Hematopoietic multipotent progenitor cell treated with erythropoietin and hydrocortisone succinate and interleukin-3 and kit ligand, for 8 days (in vitro differentiated cells): Measurements from ENCODE around the gene YPEL2.
"Not testable (repeated sequence)": the region's sequence is repeated elsewhere in the genome, so short reads cannot be mapped to it uniquely, and the experiment has no call there.

Experiments used
- DNase-seq: peaks from one replicate; pipeline ENCODE4 v3.0.0-alpha.2; 2015

YPEL2 gene

GRCh38 chr17:59378675-59379074 is 47.2 kb downstream of the YPEL2 start:
- no peak for DNase-seq

GRCh38 chr17:59380474-59380873 is 49.0 kb downstream of the YPEL2 start:
- no peak for DNase-seq

- no peak for DNase-seq
Measured at GRCh38 chr17:59381716-59382570, 50.5 kb downstream of the YPEL2 start.

GRCh38 chr17:59383893-59384292 is 52.4 kb downstream of the YPEL2 start:
- DNase-seq: no peak

- DNase-seq: no peak
Measured at GRCh38 chr17:59387351-59388068, 56.1 kb downstream of the YPEL2 start.

- DNase-seq: no peak
Measured at GRCh38 chr17:59388069-59388556, 56.7 kb downstream of the YPEL2 start.

- no peak for DNase-seq
Measured at GRCh38 chr17:59389066-59389465, 57.6 kb downstream of the YPEL2 start.

GRCh38 chr17:59391021-59391420 is 59.6 kb downstream of the YPEL2 start:
- no peak for DNase-seq

GRCh38 chr17:59392973-59393679 is 61.7 kb downstream of the YPEL2 start:
- no peak for DNase-seq

GRCh38 chr17:59393742-59394410 is 62.4 kb downstream of the YPEL2 start:
- DNase-seq: not testable (repeated sequence)

GRCh38 chr17:59396134-59396826 is 64.8 kb downstream of the YPEL2 start:
- no peak for DNase-seq

GRCh38 chr17:59397316-59398073 is 66.0 kb downstream of the YPEL2 start:
- no peak for DNase-seq

- DNase-seq: no peak
Measured at GRCh38 chr17:59399914-59400313, 68.5 kb downstream of the YPEL2 start.

GRCh38 chr17:59400858-59401257 is 69.4 kb downstream of the YPEL2 start:
- DNase-seq: no peak

GRCh38 chr17:59401274-59401673 is 69.8 kb downstream of the YPEL2 start:
- no peak for DNase-seq

GRCh38 chr17:59401725-59402124 is 70.3 kb downstream of the YPEL2 start:
- DNase-seq: no peak

- no peak for DNase-seq
Measured at GRCh38 chr17:59402760-59403159, 71.3 kb downstream of the YPEL2 start.

- no peak for DNase-seq
Measured at GRCh38 chr17:59404471-59404870, 73.0 kb downstream of the YPEL2 start.

GRCh38 chr17:59405944-59406705 is 74.7 kb downstream of the YPEL2 start:
- DNase-seq: no peak

- DNase-seq: no peak
Measured at GRCh38 chr17:59406808-59407381, 75.4 kb downstream of the YPEL2 start.
